Tongue (tissue), 2 donors: ENCODE measurements around the gene KDM5C. TPM values are rescaled to one million over a fixed set of nuclear protein-coding genes. Genes with fewer than 3 reads are reported as not detected.

Experiments
- DNase-seq: peaks from one replicate; pipeline ENCODE4 v3.0.0-alpha.2; 2015
- total RNA-seq: library from RNA; depleted of rRNA; stranded (reverse); fragments of >200 nt; gene quantifications from one replicate; pipeline ENCODE4 v1.2.3, GENCODE V29; 2014

KDM5C gene
- 143 TPM for total RNA-seq

DNA sequence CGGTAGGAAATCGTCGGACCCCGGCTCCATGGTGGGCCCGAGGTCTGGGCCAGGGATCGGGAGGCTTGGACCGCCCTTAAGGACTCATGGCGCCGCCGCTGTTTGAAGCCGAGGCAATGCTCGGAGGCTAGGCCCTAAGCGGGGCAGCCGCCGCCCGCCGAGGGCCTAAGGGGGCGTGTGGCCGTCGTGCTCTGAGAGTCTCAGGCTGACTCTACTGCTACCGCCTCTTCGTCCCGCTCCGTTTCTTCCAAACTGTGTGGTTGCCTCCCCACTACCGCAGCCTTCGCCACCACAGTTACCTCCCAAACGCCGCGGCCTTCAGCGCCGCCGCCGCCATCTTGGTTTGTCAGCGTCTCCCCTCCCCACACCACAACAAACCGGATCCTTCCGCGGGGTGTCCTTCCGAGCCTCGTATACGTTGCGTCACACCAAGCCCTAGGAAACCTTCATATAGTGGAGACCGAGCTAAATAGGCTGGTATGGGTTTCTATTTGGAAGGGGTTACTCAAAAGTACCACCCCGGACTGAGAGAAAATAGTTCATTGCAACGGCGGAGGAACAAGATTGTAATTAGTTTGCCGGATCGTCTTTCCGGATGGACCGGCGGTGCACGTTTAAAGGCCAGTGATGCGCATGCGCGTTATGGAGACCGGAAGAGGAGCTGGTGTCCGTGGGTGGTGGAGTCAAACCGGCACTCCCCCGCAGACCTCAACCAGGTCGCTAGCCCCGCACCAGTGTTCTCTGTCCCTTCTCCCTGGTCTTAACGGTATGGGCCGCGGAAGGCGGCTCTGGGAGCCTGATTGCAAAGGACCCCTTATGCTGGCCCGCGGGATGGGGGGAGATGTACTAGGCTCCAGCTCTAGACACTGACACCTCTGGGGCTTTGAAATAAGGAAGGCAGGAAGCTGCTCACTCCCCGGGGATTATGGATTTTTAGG, at the start of gene KDM5C:
Gene KDM5C, minus strand, starts transcription at position 348 of the 938 bp plus-strand sequence. Its CDS starts 318 bp downstream, at position 30.
- DNase-seq: peak; percentile 95

DNA sequence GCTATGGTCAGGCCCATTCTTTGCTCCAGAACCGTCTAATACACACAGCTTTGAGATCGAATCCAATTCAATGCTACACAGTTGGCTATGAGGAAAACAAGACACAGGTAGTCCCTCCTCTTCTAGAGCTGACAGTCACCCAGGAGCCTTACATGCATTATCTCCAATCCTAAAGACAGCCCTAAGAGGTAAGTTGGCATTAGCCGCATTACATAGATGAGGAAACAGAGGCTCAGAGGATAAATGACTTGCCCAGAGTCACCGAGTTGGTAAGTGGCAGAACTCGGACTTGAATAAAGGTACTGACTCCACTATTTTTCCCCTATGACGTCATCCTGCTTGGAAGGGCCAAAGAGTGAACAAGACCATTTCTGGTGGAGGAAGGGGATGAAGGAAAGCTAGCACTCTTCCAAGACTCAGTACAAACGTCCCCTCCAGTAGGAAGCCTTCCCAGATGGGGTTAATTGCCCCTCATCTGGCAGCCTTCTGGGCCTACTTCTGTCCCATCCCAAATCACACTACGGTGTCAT, 47.9 kb upstream of the KDM5C start:
- no peak for DNase-seq

GRCh38 chrX:53269536-53270107, 44.6 kb upstream of the KDM5C start:
- no peak for DNase-seq

GRCh38 chrX:53268173-53268572, 43.2 kb upstream of the KDM5C start:
- DNase-seq: no peak

DNA sequence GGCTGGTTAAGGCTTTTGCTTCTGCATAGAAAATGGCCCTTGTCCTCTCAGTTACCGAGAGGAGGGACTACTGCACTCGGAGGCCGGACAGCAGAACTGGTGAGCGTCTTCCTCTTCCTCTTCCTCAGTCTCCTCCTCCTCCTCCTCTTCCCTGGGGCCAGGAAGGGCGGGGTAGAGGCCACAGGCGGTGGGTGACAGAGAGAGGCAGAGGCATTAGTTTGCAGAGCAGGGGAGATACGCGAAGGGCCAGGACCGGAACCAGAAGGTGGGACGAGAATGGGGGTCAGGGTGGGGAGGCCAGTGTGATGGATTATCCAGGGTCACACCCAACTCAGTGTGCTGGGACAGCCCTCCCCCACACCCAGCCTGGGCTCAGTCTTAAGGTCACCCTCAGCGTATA, 41.9 kb upstream of the KDM5C start:
- DNase-seq: no peak

- no peak for DNase-seq
These were observed 41.0 kb upstream of the KDM5C start for GRCh38 chrX:53265771-53266574.

DNA sequence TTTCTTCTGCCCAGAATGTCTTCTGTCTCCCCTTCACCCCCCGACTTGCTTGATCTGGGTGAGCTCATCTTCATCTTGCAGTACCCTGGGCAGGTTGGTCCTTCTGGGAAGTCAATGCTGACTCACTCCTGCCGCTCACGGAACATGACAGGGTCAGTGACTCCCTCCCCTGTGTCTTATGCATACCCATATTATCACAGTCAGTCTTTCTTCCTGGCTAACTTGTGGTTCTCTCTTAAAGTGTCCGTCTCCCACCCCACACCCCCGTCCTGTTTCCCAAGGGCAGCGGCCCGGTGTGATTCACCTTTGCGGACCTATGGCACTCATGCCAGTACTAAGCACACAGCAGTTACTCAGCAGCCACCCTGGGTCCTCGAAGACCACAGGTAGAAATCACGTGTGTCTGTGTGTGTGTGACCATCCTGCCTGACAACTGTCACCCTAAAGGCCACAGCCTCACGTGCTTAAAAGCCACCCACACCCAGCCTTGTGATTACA, 38.6 kb upstream of the KDM5C start:
- no peak for DNase-seq

DNA sequence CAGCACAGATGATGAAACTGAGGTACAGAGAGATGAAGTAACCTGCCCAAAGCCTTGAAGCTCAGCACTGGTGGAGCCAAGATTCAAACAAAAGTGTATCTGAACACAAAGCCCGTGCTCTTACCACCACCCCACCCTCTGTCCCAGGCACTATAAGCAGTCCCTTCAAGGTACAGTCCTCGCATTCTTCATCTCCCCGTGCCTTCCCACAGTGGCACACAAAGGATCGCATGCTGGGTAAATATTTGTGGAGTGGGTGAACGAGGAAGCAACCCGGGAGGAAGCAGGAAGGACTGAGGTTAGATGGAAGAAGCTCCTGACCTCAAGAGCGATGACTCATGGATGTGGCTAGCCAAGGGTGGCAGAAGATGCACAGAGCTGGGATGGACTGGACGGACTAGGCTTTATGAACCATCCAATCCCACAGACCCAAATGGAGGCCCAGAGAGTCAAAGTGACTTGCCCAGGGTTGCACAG, 37.9 kb upstream of the KDM5C start:
- DNase-seq: no peak

DNA sequence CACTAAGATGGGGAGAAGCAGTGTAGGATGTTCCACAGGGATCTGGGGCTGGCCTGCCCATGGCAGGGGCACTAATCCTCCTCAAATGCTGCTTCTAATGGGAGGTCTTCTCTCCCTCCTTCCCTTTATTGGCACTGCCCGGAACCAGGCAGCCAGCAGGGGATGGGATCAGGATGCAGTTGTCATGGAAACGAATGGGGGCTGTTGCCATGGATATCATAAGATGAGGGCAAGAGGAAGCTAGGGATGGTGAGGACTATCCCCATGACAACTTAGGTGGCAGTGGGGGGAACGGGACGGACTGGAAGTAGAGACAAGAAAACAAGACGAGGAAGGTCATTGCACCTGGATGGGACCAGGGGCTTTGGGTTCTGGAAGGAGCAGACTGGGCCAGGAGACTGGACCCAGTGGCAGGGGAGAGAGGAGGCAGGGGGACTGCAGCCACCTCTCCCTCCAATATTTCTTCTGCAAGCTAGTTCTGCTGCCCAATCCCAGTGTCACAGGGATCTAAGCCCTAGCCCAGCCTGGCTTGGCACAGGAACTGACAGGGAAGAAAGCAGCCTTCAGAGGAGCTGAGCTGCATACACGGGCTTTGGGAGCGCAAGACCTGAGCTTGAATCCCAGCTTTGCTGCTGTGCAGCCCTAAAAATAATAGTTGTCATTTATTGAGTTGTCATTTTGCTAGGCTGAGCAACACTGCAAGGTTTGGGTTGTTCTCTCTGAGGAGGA, 37.3 kb upstream of the KDM5C start:
- no peak for DNase-seq

DNA sequence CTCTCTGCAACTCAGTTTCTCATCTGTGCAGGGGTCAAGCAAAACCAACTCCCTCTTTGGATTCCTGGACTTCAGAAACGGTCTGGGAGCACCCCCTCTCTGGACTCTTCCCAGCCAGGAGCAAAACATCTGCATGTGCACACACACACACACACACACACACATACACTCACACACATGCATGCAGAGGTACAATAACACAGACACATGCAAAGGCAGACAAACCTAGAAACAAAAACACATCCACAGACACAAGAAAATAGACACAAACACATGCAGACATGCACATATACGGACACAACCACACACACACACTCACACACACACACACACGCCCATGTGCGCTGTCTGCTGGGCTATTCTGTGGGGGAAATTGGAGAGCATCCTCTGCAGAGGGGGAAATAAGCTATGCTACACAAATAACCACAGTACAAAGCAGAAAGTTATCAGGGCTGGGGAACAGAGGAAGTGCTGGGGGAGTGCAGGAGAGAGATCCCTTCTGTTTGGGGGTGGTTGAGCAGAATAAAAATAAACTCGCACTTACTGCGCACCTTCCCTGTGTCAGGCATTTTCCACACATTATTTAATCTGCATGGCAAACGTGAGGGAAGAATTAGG, 36.5 kb upstream of the KDM5C start:
- peak; percentile 9 for DNase-seq

DNA sequence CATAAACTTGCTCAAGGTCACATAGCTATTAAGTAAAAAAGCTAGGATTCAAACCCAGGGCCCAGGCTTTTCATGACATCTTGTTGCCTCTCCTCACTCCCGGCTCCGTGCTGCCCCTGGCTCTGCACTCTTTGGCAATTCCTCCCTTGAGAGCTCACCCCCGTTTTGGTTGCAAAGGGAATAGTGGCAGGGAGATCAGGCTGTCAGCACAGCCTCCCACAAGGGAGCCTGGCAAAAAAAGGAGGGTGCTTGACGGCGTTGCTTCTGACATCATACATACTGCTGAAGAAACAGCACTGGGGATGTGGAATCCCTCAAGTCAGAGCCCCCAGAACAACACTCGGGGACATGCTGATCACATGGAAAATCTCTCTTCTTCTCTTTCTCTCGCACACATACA, 35.8 kb upstream of the KDM5C start:
- DNase-seq: no peak

GRCh38 chrX:53257670-53258423, 32.8 kb upstream of the KDM5C start:
- no peak for DNase-seq

- DNase-seq: no peak
These were observed 32.2 kb upstream of the KDM5C start for GRCh38 chrX:53257166-53257565.

GRCh38 chrX:53256446-53257041, 31.5 kb upstream of the KDM5C start:
- DNase-seq: no peak

- DNase-seq: no peak
These were observed 30.8 kb upstream of the KDM5C start for GRCh38 chrX:53255738-53256191.

- DNase-seq: no peak
These were observed 29.8 kb upstream of the KDM5C start for GRCh38 chrX:53254570-53255461.

- no peak for DNase-seq
These were observed 28.4 kb upstream of the KDM5C start for GRCh38 chrX:53253293-53254020.

DNA sequence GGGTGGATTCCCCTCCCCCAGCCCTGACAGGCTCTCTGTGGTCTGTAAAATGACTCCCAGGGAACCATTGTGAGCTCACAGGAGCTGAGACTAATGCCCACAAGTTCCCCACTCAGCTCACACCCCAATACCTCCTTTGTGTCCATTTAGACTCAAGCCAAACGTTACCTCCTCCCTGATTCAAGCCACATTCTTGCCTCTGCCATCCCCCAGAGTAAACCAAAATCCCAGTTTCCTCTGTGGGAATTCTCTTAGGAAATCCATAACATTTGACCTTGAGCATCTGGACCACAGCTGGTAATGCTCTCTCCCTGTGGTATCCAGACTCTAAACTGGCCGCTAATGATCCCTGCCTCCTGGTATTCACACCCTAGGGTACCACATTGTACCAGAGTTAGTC, 26.3 kb upstream of the KDM5C start:
- DNase-seq: no peak
